ENCODE results near the gene NUP85.

NUP85 gene

DNA sequence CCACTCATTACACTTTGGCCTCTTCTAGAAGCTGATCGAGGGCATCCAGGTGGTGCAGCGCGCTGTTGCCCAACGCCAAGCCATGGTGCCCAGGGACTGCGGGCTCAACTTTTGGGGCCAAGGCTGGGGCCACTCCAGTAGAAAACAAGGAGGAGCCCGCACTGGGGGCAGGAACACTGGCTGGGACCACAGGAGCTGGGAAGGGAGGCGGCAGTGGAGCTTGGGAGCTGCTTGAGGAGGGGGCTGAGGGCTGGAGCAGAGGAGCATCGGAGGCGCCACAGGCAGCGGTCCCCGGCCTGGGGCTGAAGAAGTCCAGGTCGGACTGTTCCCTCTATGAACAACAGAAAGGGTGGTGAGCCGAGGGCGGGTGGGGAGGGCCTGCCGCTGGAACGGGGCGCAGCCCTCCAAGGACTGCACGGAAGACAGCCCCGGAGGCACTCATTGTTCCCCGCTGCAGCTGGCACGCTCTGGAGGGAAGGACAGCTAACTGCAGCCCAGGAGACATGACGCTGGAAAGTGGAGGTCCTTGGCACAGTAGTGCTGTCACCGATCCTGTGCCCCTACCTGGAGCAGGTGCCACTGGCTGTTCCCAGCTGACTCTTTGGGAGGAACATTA, 34.4 kb downstream of the NUP85 start:
- Histone ChIP-seq H3K9me2 (ENCODE audit: low read depth, low read length) (no peaks in the 10 kb centered on the region), H3K9me3 (ENCODE audit: low read length) (no peaks in the 10 kb centered on the region), H2AFZ (ENCODE audit: low read length) (no peak overlapping the region), H3K36me3 (ENCODE audit: insufficient read depth, low read length) (peaks cover 84% of the 10 kb centered on the region), H3K9ac (ENCODE audit: low read length) (no peak overlapping the region), H3K4me3 (ENCODE audit: low read depth, low read length, poor library complexity, severe bottlenecking) (no peak overlapping the region), H3K4me1 (ENCODE audit: insufficient read depth, low read length, severe bottlenecking) (peaks cover 36% of the 10 kb centered on the region), H3K27me3 (ENCODE audit: insufficient read depth, low read length) (no peaks in the 10 kb centered on the region), H4K20me1 (ENCODE audit: insufficient read depth, low read length) (no peaks in the 10 kb centered on the region), H3K4me2 (ENCODE audit: low read length) (no peak overlapping the region), H3K79me2 (ENCODE audit: insufficient read depth, low read length) (no peaks in the 10 kb centered on the region), H3K27ac (ENCODE audit: low read depth, low read length, poor library complexity, severe bottlenecking) (no peak overlapping the region), H3F3A (ENCODE audit: insufficient read depth, low read length) (peaks cover 10% of the 10 kb centered on the region)
- TF ChIP-seq, protein P1, sequence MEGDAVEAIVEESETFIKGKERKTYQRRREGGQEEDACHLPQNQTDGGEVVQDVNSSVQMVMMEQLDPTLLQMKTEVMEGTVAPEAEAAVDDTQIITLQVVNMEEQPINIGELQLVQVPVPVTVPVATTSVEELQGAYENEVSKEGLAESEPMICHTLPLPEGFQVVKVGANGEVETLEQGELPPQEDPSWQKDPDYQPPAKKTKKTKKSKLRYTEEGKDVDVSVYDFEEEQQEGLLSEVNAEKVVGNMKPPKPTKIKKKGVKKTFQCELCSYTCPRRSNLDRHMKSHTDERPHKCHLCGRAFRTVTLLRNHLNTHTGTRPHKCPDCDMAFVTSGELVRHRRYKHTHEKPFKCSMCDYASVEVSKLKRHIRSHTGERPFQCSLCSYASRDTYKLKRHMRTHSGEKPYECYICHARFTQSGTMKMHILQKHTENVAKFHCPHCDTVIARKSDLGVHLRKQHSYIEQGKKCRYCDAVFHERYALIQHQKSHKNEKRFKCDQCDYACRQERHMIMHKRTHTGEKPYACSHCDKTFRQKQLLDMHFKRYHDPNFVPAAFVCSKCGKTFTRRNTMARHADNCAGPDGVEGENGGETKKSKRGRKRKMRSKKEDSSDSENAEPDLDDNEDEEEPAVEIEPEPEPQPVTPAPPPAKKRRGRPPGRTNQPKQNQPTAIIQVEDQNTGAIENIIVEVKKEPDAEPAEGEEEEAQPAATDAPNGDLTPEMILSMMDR (IDR thresholded peaks at IDR 0.05; ENCODE audit: low read length): no peak
- no peak for TF ChIP-seq EZH2 (IDR thresholded peaks at IDR 0.05; ENCODE audit: borderline replicate concordance, low read length)

DNA sequence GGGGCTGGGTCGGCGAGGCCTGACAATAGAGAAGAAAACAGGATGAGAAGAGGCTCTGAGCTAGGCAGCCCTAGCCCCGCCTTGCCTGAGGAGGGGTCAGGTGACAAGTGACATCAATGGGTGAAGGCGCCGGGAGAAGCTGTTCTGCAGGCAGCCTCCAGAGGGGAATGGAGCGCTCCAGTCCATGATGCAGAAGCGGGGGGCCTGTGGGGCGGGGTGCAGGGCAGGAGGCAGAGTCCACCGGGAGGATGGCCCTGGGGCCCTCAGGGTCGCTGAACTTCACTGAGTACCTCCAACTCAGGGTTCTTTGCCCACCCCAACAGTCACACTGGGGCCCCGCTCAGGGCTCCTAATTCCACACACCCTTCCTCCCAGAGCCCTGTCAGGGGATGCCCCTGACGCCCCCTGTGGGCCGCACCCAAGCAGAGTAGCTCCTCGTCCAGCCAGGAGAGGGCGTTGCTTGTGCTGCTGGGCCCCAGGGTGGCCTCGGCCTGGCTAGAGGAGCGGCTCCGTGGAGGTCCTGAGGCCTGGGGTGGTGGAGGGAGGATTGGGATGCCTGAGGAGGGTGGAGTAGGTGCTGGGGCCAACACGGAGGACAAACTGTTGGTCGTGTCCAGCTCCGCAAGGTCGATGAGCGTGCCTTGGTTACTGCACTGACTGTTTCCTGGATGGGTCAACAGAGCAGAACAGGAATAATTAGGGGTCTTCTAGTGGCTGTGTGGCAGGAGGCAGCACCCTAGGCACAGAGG, 35.1 kb downstream of the NUP85 start:
- H3K27me3 ChIP-seq (ENCODE audit: insufficient read depth, low read length): no peaks in the 10 kb centered on the region
- H3K9me3 ChIP-seq (ENCODE audit: low read length): no peaks in the 10 kb centered on the region
- peaks cover 11% of the 10 kb centered on the region for H3F3A ChIP-seq (ENCODE audit: insufficient read depth, low read length)
- H3K4me1 ChIP-seq (ENCODE audit: insufficient read depth, low read length, severe bottlenecking): peaks cover 43% of the 10 kb centered on the region
- peak overlapping the region; percentile 94 for H3K27ac ChIP-seq (ENCODE audit: low read depth, low read length, poor library complexity, severe bottlenecking)
- no peak overlapping the region for H2AFZ ChIP-seq (ENCODE audit: low read length)
- H3K9me2 ChIP-seq (ENCODE audit: low read depth, low read length): no peaks in the 10 kb centered on the region
- H4K20me1 ChIP-seq (ENCODE audit: insufficient read depth, low read length): no peaks in the 10 kb centered on the region
- no peak overlapping the region for H3K4me3 ChIP-seq (ENCODE audit: low read depth, low read length, poor library complexity, severe bottlenecking)
- H3K9ac ChIP-seq (ENCODE audit: low read length): no peak overlapping the region; the same call in 1 of the 2 replicates
- TF ChIP-seq, protein P1 (IDR thresholded peaks at IDR 0.05; ENCODE audit: low read length): peak; percentile 100
- TF ChIP-seq EZH2 (IDR thresholded peaks at IDR 0.05; ENCODE audit: borderline replicate concordance, low read length): no peak
- peaks cover 83% of the 10 kb centered on the region for H3K36me3 ChIP-seq (ENCODE audit: insufficient read depth, low read length)
- no peaks in the 10 kb centered on the region for H3K79me2 ChIP-seq (ENCODE audit: insufficient read depth, low read length)
- H3K4me2 ChIP-seq (ENCODE audit: low read length): no peak overlapping the region

- Histone ChIP-seq H3K36me3 (ENCODE audit: insufficient read depth, low read length) (peaks cover 83% of the 10 kb centered on the region), H2AFZ (ENCODE audit: low read length) (no peak overlapping the region), H3K9ac (ENCODE audit: low read length) (no peak overlapping the region; the same call in 1 of the 2 replicates), H3K9me2 (ENCODE audit: low read depth, low read length) (no peaks in the 10 kb centered on the region), H3K27me3 (ENCODE audit: insufficient read depth, low read length) (no peaks in the 10 kb centered on the region), H3K4me2 (ENCODE audit: low read length) (no peak overlapping the region), H3K4me3 (ENCODE audit: low read depth, low read length, poor library complexity, severe bottlenecking) (no peak overlapping the region), H3K27ac (ENCODE audit: low read depth, low read length, poor library complexity, severe bottlenecking) (peak overlapping the region; percentile 94), H4K20me1 (ENCODE audit: insufficient read depth, low read length) (no peaks in the 10 kb centered on the region), H3K79me2 (ENCODE audit: insufficient read depth, low read length) (no peaks in the 10 kb centered on the region), H3K4me1 (ENCODE audit: insufficient read depth, low read length, severe bottlenecking) (peaks cover 48% of the 10 kb centered on the region), H3K9me3 (ENCODE audit: low read length) (no peaks in the 10 kb centered on the region), H3F3A (ENCODE audit: insufficient read depth, low read length) (peaks cover 11% of the 10 kb centered on the region)
- TF ChIP-seq EZH2 (IDR thresholded peaks at IDR 0.05; ENCODE audit: borderline replicate concordance, low read length): no peak
- TF ChIP-seq, protein P1 (IDR thresholded peaks at IDR 0.05; ENCODE audit: low read length): no peak
Observed at GRCh38 chr17:75241143-75241430, 35.6 kb downstream of the NUP85 start.

Data from OCI-LY1 (cell line).